GM12878 (cell line): Measurements from ENCODE around the gene ZBTB42. TPM values are rescaled to one million over a fixed set of nuclear protein-coding genes. Genes with fewer than 3 reads are reported as not detected.

Experiments
- ATAC-seq: fragments of 200-7000 bp; cut with Tn5 transposase; 3 replicates; pipeline ENCODE4 v1.9.1; 2020; ENCODE audit warnings: mild to moderate bottlenecking, moderate library complexity
- BruUV-seq: library from RNA; stranded (reverse); fragments of 400-500 nt; replicated peaks from 2 replicates; lab custom pipeline; 2021; lab: Mats Ljungman, UMichigan
- CTCF ChIA-PET: fragments of 300-600 bp; sonication (Branson Sonifier 250); formaldehyde crosslinking; extraction: SDS; loops from one replicate; lab custom pipeline; 2021; ENCODE audit warnings: inconsistent platforms; lab: Yijun Ruan, JAX
- POLR2A ChIA-PET: fragments of 350-600 bp; formaldehyde crosslinking; extraction: SDS; loops from one replicate; lab custom pipeline; 2021; ENCODE audit warnings: inconsistent platforms; lab: Charles Lee
- RAD21 ChIA-PET: fragments of 300-600 bp; sonication (Branson Sonifier 250); formaldehyde crosslinking; loops from one replicate; lab custom pipeline; 2023; ENCODE audit warnings: antibody characterized with exemption; ENCODE audit not compliant: unreplicated experiment; lab: Charles Lee
- SMC1A ChIA-PET: fragments of 300-600 bp; sonication (Branson Sonifier 250); formaldehyde crosslinking; loops from one replicate; lab custom pipeline; 2023; ENCODE audit not compliant: unreplicated experiment, uncharacterized antibody; lab: Charles Lee
- DNase-seq: peaks from one replicate; pipeline ENCODE4 v3.0.0-alpha.2; 2011; ENCODE audit warnings: low read depth, low spot score
- FAIRE-seq: peaks from 3 replicates; lab custom pipeline; 2011; peaks lifted over from hg19 to GRCh38; lab: Jason Lieb, UNC
- H2AFZ ChIP-seq: 2 replicates; pipeline ENCODE4 v1.6.0; 2011; ENCODE audit warnings: low read depth, low read length, control low read depth; ENCODE audit not compliant: control insufficient read depth
- H3K27ac ChIP-seq: 2 replicates; pipeline ENCODE4 v1.5.1; 2011; ENCODE audit warnings: control low read depth; ENCODE audit not compliant: control insufficient read depth, insufficient read depth
- H3K27me3 ChIP-seq, 2 experiments: replicated peaks in 1 of 2; 2 replicates each; pipeline versions ENCODE4 v1.6.0 to v1.6.1; 2011; ENCODE audit warnings: low read length in 1 of 2; ENCODE audit not compliant: control insufficient read depth in 2 of 2, insufficient read depth in 2 of 2
- H3K36me3 ChIP-seq, 2 experiments: 2 replicates each; pipeline ENCODE4 v1.5.1; 2011; ENCODE audit warnings: low read length in 1 of 2; ENCODE audit not compliant: control insufficient read depth in 2 of 2, insufficient read depth in 2 of 2
- H3K4me1 ChIP-seq: 2 replicates; pipeline ENCODE4 v1.6.1; 2011; ENCODE audit warnings: mild to moderate bottlenecking, low read length, moderate library complexity, mixed read lengths; ENCODE audit not compliant: control insufficient read depth, insufficient read depth
- H3K4me2 ChIP-seq: 2 replicates; pipeline ENCODE4 v1.6.0; 2011; ENCODE audit warnings: control low read depth; ENCODE audit not compliant: control insufficient read depth, insufficient read depth
- H3K4me3 ChIP-seq: fragments of 200-600 bp; sonication (generic); 2 replicates; pipeline ENCODE4 v1.5.1; 2016
- H3K79me2 ChIP-seq: 2 replicates; pipeline ENCODE4 v1.6.0; 2011; ENCODE audit warnings: low read length; ENCODE audit not compliant: control insufficient read depth, insufficient read depth
- H3K9ac ChIP-seq: 2 replicates; pipeline ENCODE4 v1.8.0; 2011; ENCODE audit warnings: low read length, control low read depth, mixed read lengths; ENCODE audit not compliant: control insufficient read depth, insufficient read depth
- H3K9me3 ChIP-seq: replicated peaks from 3 replicates; pipeline ENCODE4 v1.5.1; 2011; ENCODE audit warnings: mild to moderate bottlenecking, low read length; ENCODE audit not compliant: control insufficient read depth, insufficient read depth
- H4K20me1 ChIP-seq: 2 replicates; pipeline ENCODE4 v1.6.0; 2011; ENCODE audit not compliant: control insufficient read depth, insufficient read depth
- BCL3 ChIP-seq: IDR thresholded peaks from 2 replicates; pipeline ENCODE4 v1.6.1; 2011; ENCODE audit warnings: borderline replicate concordance, low read depth, mild to moderate bottlenecking, moderate library complexity, low read length; ENCODE audit not compliant: insufficient read depth, poor library complexity, severe bottlenecking
- CEBPZ ChIP-seq: fragments of 150-350 bp; IDR thresholded peaks from 2 replicates; pipeline ENCODE4 v1.6.1; 2016; ENCODE audit warnings: low read depth, low read length
- GATAD2B ChIP-seq: fragments of 450-650 bp; conservative IDR thresholded peaks from 2 replicates; pipeline ENCODE4 v1.6.1; 2017; ENCODE audit warnings: low read depth, mild to moderate bottlenecking, moderate library complexity
- MTA2 ChIP-seq: fragments of 450-650 bp; IDR thresholded peaks from 2 replicates; pipeline ENCODE4 v1.6.1; 2016; ENCODE audit warnings: low read depth, mild to moderate bottlenecking, moderate library complexity
- MYC ChIP-seq: IDR thresholded peaks from 2 replicates; pipeline ENCODE4 v1.6.1; 2011; ENCODE audit warnings: mild to moderate bottlenecking, low read length, moderate library complexity, inconsistent platforms; ENCODE audit not compliant: insufficient read depth, insufficient replicate concordance, insufficient read length, severe bottlenecking
- NKRF ChIP-seq: fragments of 450-650 bp; conservative IDR thresholded peaks from 2 replicates; pipeline ENCODE4 v1.6.1; 2017; ENCODE audit warnings: mild to moderate bottlenecking, moderate library complexity
- NR2F1 ChIP-seq: fragments of 450-650 bp; conservative IDR thresholded peaks from 2 replicates; pipeline ENCODE4 v1.6.1; 2017; ENCODE audit warnings: mild to moderate bottlenecking
- STAT3 ChIP-seq: IDR thresholded peaks from 2 replicates; pipeline ENCODE4 v1.6.1; 2011; ENCODE audit warnings: low read depth, low read length, improper control_type of control experiment
- ZNF384 ChIP-seq: IDR thresholded peaks from 2 replicates; pipeline ENCODE4 v1.6.1; 2012; ENCODE audit warnings: low read depth, mild to moderate bottlenecking, low read length, improper control_type of control experiment, borderline replicate concordance
- ZNF592 ChIP-seq: fragments of 450-650 bp; IDR thresholded peaks from 2 replicates; pipeline ENCODE4 v1.6.1; 2017; ENCODE audit warnings: mild to moderate bottlenecking, moderate library complexity
- WGBS: methylation state at CpG from one replicate; pipeline ENCODE4 v1.1.6; 2016; ENCODE audit warnings: low lambda C conversion rate; ENCODE audit not compliant: insufficient replicate concordance, insufficient coverage; ENCODE audit errors: missing lambda C conversion rate; 5-methylcytosine and 5-hydroxymethylcytosine counted together
- in situ Hi-C: fragments of 300-500 bp; cut with MboI; formaldehyde crosslinking; loops from 9 replicates; pipeline ENCODE4 v1.14.3; 2018; ENCODE audit warnings: mixed read lengths
- intact Hi-C: fragments of 100-400 bp; cut with micrococcal nuclease; formaldehyde crosslinking; loops from one replicate; pipeline ENCODE4 v1.14.2; 2022; ENCODE audit not compliant: unreplicated experiment
- polyA plus RNA-seq, 11 experiments: library from polyadenylated mRNA; depleted of rRNA in 4 of 11; unstranded in 6 of 11; stranded (reverse) in 5 of 11; fragments of >200 nt; fragmentation: Nextera tagmentation in 4 of 11; fragmentation: Illumina TruSeq in 1 of 11; extraction: Ambion mirVana in 4 of 11; extraction: Trizol in 1 of 11; gene quantifications; 1 replicate in 1 of 11; 2 replicates in 10 of 11; pipeline versions ENCODE4 v1.2.1 to v1.2.3, GENCODE V29; 2011 to 2016; ENCODE audit warnings: inconsistent platforms in 2 of 11, missing spikeins in 2 of 11, low read depth in 1 of 11
- total RNA-seq, 4 experiments: library from RNA; depleted of rRNA in 3 of 4; stranded (reverse); fragments of >200 nt in 3 of 4; fragmentation: Illumina TruSeq in 1 of 4; extraction: Trizol in 1 of 4; gene quantifications; 2 replicates each; pipeline versions ENCODE4 v1.2.1 to v1.2.3, GENCODE V29; 2013 to 2021

The ZBTB42 gene
- total and polyA plus RNA-seq, 10 of the 15 experiments (the other 5 are each of a cell fraction or from before 2014, with no cell fraction given), result 0.05 to 1.2 (median 0.37) TPM; not detected in 2

- intact Hi-C loops, result no loop called here
- SMC1A ChIA-PET, result no interaction called here
- in situ Hi-C loops, result no loop called here
- Histone ChIP-seq H3K27me3 (no peaks in the 10 kb centered on the region), H3K36me3 (peaks cover 0 to 11% of the 10 kb centered on the region in 2 experiments; a peak in 2 of 4 replicates), H3K9me3 (no peaks in the 10 kb centered on the region), H3K79me2 (no peaks in the 10 kb centered on the region), H2AFZ (no peak overlapping the region), H4K20me1 (no peaks in the 10 kb centered on the region), H3K4me3 (no peak overlapping the region), H3K9ac (no peak overlapping the region), H3K4me2 (no peak overlapping the region), H3K4me1 (no peaks in the 10 kb centered on the region), H3K27ac (no peak overlapping the region)
- no peak for ATAC-seq
- no TSS peak for BruUV-seq
- CTCF ChIA-PET, result interaction anchor here (0.6 to 0.8 kb wide), 2 partner anchors 11 to 47 kb away, joined by 3 to 4 read pairs; no protein-coding TSS in a partner anchor
- RAD21 ChIA-PET, result no interaction called here
- POLR2A ChIA-PET, result no interaction called here
- DNase-seq, result no peak
- 92% methylated on average over 31 of the region's 32 CpGs for WGBS
- FAIRE-seq, result no peak
- TF ChIP-seq BCL3 (no peak), NKRF (no peak), CEBPZ (no peak), ZNF592 (no peak), NR2F1 (no peak), MYC (no peak), ZNF384 (no peak), MTA2 (no peak), STAT3 (no peak), GATAD2B (no peak)
Observed at GRCh38 chr14:104779776-104780512, 21.0 kb upstream of the ZBTB42 start.
